NCI-H2081 (cell line): ENCODE data around the gene RANBP17.
"Not testable (repeated sequence)": the region's sequence is repeated elsewhere in the genome, so short reads cannot be mapped to it uniquely, and the experiment has no call there.

Experiments
- DNase-seq, 2 experiments: peaks; one replicate each; lab custom pipeline; 2025; lab: John Stamatoyannopoulos, UW

The RANBP17 gene

GRCh38 chr5:171155621-171156020 lies 293.8 kb downstream of the RANBP17 start:
- DNase-seq, result no peak

- DNase-seq, result no peak
Observed at GRCh38 chr5:171157276-171157675, 295.5 kb downstream of the RANBP17 start.

DNA sequence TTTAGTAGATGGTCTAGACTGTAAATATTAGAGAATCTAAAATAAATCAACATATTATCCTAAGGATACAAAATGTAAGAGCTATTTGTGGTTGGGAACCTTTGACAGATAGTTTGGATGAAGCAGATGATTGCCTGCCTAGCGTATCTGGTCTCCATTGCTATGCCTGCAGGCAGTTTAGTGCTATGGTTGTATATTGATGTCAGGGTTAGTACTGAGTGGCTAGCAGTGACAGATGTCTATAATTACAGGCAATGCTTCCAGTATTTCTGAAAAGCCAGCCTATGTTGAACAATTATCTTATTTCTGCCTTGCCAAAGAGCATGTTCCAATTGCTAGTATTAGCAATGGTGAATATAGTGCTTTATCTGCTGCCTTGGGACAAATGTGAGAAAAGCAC lies 296.0 kb downstream of the RANBP17 start:
- peak; percentile 61 to 89 for DNase-seq

DNA sequence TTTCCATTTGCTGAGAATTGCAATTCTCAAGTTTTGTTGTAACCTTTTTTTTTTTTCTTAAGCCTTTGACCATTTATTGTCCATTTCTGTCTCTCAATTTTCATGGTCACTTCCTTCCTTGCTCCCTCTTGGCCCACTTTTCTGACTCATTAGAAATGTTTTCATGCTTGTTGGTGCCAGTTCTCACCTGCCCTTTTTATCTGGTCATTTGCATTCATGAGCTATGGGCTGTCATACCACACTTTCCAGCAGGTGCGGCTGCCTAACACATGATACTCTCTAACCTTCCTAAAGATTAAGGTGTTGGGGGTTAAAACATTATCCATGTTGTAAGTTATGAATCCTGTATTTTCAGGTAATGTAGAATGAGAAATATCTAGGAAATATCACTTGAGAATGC lies 296.8 kb downstream of the RANBP17 start:
- DNase-seq, result peak in 1 of 2 experiments; percentile 43

DNA sequence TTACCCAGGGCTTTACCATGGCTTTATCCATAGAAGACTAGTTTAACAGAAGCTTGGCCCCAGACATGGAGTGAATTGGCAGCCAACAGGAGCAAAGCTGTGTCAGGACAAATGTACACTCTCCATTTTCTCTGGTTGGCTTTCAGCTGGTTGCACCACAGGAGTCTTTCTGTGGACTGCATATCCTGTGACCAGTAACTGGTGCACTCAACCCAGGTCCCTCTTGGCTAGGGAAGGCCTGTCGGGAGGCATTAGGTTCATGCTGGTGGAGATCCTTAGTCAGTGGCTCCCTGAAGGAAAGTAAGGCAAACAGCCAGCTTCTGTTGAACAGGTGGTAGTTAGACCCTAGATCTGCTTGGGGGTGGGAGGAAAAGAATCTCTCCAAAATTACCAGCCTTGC lies 300.3 kb downstream of the RANBP17 start:
- peak; percentile 36 to 69 for DNase-seq

GRCh38 chr5:171162596-171162995 lies 300.8 kb downstream of the RANBP17 start:
- peak; percentile 47 to 78 for DNase-seq

GRCh38 chr5:171166766-171167165 lies 304.9 kb downstream of the RANBP17 start:
- peak in 1 of 2 experiments; percentile 41 for DNase-seq

GRCh38 chr5:171168171-171168570 lies 306.4 kb downstream of the RANBP17 start:
- DNase-seq, result no peak

- not testable (repeated sequence) for DNase-seq
Observed at GRCh38 chr5:171174960-171175359, 313.1 kb downstream of the RANBP17 start.

DNA sequence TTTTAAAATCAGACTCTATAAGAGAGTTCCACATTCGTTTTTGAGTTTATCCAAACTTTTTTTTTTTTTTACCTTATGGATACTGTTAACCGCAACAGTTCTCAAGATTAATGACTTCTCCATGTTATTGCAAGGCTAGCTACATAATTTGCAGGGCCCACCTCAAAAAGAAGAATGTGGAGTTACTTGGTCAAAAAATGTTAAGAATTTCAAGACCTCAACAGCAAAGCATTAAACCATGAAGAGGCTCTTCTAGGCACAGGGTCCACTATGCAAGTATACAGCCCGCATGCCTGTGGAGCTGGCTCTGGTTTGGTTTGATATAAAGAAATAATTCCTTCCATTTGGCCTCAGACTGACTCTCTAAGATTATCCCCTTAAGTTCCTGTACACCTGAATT lies 313.9 kb downstream of the RANBP17 start:
- no peak for DNase-seq

DNA sequence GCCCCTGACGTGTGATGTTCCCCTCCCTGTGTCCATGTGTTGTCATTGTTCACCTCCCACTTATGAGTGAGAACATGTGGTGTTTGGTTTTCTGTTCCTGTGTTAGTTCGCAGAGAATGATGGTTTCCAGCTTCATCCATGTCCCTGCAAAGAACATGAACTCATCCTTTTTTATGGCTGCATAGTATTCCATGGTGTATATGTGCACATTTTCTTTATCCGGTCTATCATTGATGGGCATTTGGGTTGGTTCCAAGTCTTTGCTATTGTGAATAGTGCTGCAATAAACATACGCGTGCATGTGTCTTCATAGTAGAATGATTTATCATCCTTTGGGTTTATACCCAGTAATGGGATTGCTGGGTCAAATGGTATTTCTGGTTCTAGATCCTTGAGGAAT lies 316.4 kb downstream of the RANBP17 start:
- DNase-seq, result not testable (repeated sequence)

DNA sequence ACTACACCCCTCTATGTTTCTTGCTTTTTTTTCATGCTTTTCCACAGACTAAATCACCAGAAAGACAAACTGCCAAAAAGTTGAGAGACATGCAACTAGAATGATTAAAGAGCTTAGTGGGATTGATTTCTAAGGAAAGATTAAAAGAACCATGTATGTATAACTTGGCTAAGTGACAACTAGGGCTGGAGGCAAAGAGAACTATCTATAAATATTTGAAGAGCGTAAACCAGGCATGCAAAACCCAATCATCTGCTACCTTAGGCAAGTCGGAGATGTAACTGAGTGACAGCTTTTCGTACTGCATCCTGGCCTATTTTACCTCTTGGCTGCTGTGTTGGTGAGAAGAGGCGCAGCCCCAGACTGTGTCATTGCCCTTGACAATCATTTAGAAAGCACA lies 326.2 kb downstream of the RANBP17 start:
- DNase-seq, result peak in 1 of 2 experiments; percentile 12

DNA sequence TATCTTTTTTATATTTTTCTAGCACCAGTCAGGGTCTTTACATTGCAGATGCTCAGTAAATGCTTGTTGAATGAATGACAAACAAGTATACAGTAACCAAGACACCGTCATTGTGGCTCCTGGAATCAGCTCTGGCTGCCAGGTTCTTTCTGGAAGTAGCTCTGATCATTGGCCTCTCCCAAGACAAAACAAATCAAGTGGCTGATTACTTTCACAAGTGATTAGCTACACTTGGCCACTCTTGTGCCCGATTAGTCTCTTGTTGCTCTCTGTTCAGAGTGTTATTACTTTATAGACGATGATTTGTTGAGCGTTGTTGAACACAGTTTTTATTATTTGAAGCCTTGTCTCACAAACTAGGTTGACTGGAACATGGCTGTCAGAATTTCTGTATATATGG lies 327.6 kb downstream of the RANBP17 start:
- DNase-seq, result no peak

DNA sequence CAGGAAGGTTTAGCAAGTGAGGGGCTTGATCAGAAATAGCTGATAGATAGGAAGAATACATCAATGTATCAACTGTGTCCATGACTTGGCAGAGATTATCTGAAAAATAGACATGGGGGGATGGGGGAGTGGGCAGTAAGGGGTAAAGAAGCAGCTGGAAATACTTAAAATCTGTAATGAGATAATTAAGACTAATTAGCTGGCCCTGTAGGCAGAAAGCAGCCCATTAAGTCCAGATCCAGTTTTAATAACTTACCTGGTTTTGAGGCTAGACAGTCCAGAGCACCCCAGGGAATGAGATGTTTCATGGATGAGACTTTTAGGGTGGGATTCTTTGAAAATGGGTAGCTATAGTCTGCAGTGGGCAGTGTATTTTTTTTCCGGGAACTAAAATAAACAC lies 330.3 kb downstream of the RANBP17 start:
- no peak for DNase-seq

DNA sequence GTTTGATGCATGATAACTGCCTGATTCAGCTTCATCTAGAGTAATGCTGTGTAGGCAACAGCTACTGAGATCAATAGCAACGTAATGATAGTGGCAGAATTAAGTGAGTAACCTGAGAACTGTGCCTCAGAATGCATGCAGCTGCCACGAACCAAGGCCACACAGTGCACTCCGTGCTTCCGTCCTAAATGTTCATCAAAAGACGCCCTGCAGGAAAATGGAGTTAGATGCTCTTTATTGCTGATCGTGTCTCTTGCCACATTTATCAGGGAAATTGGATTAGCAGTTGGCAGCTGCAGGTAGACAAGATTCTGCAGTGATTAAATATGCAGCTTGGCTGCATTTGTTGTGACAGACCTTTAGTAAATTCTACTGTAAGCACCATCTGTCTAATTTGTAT lies 339.5 kb downstream of the RANBP17 start:
- DNase-seq, result peak; percentile 76 to 90

GRCh38 chr5:171205375-171205774 lies 343.6 kb downstream of the RANBP17 start:
- DNase-seq, result peak; percentile 32 to 85

- peak; percentile 18 to 50 for DNase-seq
Observed at GRCh38 chr5:171207256-171207847, 345.5 kb downstream of the RANBP17 start.

DNA sequence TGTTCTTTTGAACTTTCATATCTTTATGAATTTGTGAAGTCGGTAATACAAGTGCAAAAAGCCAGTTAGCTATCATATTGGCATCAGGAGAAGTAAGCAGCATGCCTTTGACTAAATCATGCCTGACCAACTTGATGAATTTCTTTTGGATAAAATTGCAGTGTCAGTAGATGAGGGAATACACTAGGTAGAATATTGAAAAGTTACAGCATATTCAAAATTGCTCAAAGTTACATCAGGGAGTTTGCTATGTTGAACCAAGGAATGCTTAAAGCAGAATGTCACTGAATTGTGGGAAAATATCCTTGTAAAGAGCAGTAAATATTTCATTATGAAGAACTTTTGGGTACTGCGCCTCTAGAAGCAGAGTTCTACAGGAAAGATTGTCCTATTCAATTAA lies 360.1 kb downstream of the RANBP17 start:
- no peak for DNase-seq

DNA sequence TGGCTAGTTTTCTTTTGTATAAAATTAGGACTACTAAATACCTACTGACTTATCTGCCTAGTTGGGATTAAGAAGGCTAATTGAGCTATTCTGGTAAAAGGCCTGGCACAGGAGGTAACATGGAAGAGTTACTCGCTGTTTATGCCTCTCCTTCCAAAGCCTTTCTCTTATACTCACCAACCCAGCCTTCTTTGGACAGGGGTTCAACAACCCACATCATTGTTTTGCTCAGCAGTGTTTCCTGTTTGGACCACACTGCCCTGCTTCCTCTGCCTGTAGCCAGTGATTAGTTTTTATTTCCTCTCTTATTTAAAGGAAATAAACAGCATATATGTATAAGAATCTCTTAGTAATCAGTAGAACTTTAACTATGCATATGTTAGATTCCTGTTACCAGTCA lies 362.1 kb downstream of the RANBP17 start:
- DNase-seq, result no peak

- DNase-seq, result no peak
Observed at GRCh38 chr5:171226096-171226754, 364.4 kb downstream of the RANBP17 start.

- DNase-seq, result no peak
Observed at GRCh38 chr5:171226864-171227263, 365.0 kb downstream of the RANBP17 start.

- DNase-seq, result no peak
Observed at GRCh38 chr5:171236651-171237050, 374.8 kb downstream of the RANBP17 start.

GRCh38 chr5:171242521-171242920 lies 380.7 kb downstream of the RANBP17 start:
- DNase-seq, result no peak

- no peak for DNase-seq
Observed at GRCh38 chr5:171246231-171246630, 384.4 kb downstream of the RANBP17 start.
